Measurements from ENCODE around the gene N4BP2.
A peak's percentile ranks its signal among the peaks of the same experiment; 100 is the strongest.
"Not testable (repeated sequence)": the region's sequence is repeated elsewhere in the genome, so short reads cannot be mapped to it uniquely, and the experiment has no call there.

The N4BP2 gene

DNA sequence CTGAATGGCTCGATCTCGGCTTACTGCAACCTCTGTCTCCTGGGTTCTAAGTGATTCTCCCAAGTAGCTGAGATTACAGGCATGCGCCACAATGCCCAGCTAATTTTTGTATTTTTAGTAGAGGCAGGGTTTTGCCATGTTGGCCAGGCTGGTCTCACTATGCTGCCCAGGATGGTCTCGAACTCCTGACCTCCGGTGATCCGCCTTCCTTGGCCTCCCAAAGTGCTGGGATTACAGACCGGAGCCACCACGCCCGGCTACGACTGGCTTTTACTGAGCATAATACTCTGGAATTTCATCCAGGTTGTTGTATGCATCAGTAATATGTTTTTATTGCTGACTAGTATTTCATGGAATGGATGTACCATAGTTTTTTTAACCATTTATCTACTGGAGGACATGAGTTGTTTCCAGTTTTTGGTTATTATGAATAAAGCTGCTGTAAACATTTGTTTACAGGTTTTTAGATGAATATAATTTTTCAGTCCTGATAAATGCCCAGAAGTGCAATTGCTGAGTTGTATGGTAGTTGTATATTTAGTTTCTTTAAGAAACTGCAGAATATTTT lies 31.2 kb downstream of the N4BP2 start:
- DNase-seq (ENCODE audit: low read depth in 2 of 2), result no peak

GRCh38 chr4:40093400-40093799 lies 36.8 kb downstream of the N4BP2 start:
- not testable (repeated sequence) for DNase-seq (ENCODE audit: low read depth in 2 of 2)

DNA sequence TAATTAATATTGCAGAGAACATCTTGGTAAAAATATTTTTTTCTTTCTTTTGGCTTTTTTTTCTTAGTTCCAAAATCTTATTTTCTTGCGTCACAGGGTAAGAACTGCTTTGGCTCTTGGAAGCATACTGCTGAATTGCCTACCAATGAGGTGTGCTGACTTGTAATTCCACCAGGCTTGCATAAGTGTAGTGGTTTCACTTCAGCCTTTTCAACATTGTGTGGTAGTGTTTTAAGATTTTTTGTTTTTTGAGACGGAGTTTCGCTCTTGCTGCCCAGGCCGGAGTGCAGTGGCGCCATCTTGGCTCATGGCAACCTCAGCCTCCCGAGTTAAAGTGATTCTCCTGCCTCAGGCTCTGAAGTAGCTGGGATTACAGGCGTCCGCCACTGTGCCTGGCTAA lies 42.4 kb downstream of the N4BP2 start:
- no peak for DNase-seq (ENCODE audit: low read depth in 2 of 2)

- DNase-seq (ENCODE audit: low read depth in 2 of 2), result not testable (repeated sequence)
Measured at GRCh38 chr4:40107150-40107549, 50.5 kb downstream of the N4BP2 start.

DNA sequence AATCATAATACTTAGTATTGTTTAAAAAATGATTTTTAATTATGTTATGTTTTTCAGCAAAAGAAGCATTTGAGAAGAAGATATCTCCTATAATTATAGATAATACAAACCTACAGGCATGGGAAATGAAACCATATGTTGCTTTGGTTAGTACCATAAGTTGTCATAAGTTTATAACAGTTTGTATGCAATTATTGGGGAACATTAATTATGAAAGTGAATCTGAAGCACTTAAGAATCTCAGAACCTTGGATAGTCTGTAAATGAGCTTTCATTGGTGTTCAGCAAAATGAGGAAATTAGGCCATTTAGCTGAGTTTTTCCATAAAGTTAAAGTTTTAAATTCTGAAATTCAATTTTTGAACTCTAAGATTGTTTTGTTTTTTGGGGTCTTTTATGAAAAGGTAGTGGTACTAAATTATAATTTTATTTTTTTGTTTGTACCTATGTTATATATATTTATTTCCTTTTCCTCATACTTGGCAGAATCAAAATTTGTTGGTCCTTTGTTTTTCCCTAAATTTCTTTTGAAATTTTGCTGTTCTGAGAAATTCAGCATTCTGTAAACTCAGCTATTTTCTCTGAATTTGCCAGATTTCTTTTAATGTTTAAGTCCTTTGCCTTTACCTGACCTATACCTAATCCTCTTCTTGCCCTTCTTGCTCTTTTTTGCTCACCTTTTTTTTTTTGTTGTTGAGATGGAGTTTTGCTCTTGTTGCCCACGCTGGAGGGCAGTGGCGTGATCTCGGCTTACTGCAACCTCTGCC lies 55.6 kb downstream of the N4BP2 start:
- DNase-seq (ENCODE audit: low read depth in 2 of 2), result no peak

DNA sequence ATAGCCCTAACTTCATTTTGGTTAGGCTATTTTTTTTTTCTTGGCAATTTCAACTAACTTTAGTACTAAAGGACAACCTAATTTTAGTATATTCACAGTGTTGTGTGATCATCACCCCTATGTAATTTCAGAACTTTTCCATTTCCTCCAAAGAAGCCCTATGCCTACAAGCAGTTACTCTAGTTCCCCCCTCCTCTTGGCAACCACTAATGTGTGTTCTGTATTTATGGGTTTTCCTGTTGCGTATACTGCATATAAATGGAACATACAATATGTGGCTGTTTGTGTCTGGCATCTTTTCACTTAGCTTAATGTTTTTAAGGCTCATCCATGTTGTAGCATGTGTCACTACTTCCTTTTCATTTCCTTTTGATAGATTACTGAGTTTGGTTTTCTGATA lies 57.6 kb downstream of the N4BP2 start:
- DNase-seq (ENCODE audit: low read depth in 2 of 2), result no peak

- DNase-seq (ENCODE audit: low read depth in 2 of 2), result no peak
Measured at GRCh38 chr4:40118861-40119260, 62.2 kb downstream of the N4BP2 start.

- no peak for DNase-seq (ENCODE audit: low read depth in 2 of 2)
Measured at GRCh38 chr4:40119344-40119743, 62.7 kb downstream of the N4BP2 start.

GRCh38 chr4:40121515-40121914 lies 64.9 kb downstream of the N4BP2 start:
- no peak for DNase-seq (ENCODE audit: low read depth in 2 of 2)

DNA sequence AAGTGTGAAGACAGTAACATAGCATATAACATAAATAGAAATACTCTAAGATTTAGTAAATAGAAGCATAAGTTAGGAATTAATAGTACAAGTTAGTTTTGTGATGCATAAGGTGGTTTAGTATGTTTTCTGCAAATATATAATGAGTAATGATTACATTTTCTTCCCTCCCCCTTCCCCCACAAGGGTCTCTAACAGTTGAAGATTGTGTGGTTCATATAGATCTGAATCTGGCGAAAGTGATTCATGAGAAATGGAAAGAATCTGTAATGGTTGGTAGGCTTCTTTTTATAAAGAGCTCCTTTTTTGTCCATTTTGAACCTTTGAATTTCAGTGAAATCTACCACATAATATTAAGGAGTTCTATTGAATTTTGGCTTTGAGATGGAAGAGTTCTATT lies 66.3 kb downstream of the N4BP2 start:
- no peak for DNase-seq (ENCODE audit: low read depth in 2 of 2)

DNA sequence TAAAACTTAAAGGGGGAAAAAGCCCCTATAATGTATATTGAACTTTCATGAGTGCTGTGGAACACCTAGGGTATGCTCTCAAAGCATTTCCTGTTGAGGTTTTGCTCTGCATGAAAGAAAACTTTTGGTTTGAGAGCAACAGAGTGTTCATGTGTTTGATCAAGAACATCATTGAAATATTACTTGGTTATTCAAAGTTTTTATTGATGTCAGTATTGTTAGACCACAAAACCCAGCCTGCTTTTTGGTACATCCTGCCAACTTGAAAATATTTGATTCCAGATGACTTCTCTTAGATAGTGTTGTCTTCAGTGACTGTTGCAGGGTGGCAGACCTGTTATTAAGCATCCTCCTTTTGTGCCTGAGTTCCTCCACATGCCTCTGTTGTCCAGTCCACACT lies 68.0 kb downstream of the N4BP2 start:
- no peak for DNase-seq (ENCODE audit: low read depth in 2 of 2)

- no peak for DNase-seq (ENCODE audit: low read depth in 2 of 2)
Measured at GRCh38 chr4:40130401-40131036, 73.9 kb downstream of the N4BP2 start.

DNA sequence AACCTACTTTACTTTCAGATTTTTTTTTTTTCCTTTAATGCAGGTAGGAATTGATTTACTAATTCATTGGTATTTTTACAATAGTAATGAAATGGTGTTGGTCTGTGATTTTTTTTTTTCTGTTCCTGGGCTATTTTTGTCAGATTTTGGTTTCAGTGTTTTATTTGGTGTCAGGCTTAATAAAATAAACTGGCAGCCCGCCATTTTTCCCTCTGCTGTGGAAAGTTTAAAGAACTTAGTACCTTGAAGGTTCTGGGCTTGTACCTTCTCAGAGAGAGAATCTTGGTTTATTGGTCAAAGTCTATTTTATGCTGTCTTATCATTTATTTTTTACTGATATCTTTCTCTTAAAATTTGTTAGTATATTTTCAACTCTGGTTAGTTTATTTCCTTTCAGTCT lies 76.2 kb downstream of the N4BP2 start:
- no peak for DNase-seq (ENCODE audit: low read depth in 2 of 2)

GRCh38 chr4:40134206-40134917 lies 77.7 kb downstream of the N4BP2 start:
- DNase-seq (ENCODE audit: low read depth in 2 of 2), result no peak

GRCh38 chr4:40136202-40136601 lies 79.6 kb downstream of the N4BP2 start:
- DNase-seq (ENCODE audit: low read depth in 2 of 2), result not testable (repeated sequence)

DNA sequence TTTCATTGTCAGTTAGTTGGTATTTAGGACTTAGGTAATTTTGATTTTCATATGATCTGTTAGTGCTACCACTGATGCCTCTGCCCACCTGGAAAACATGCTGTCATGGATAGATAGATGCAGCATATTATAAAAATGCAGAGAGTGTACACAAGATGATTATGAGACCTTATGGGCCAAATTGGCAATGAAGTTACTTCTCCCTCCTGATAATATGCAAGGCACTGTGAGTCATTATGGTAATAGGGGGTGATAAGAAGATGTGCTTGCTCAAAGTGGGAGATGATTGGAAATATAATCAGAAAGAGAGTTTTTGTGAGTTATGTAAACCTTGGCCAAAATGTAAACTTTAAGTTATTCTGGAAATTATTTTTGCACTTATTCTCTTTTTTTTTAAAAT lies 83.5 kb downstream of the N4BP2 start:
- DNase-seq (ENCODE audit: low read depth in 2 of 2), result no peak

GRCh38 chr4:40140597-40140996 lies 83.9 kb downstream of the N4BP2 start:
- not testable (repeated sequence) for DNase-seq (ENCODE audit: low read depth in 2 of 2)

DNA sequence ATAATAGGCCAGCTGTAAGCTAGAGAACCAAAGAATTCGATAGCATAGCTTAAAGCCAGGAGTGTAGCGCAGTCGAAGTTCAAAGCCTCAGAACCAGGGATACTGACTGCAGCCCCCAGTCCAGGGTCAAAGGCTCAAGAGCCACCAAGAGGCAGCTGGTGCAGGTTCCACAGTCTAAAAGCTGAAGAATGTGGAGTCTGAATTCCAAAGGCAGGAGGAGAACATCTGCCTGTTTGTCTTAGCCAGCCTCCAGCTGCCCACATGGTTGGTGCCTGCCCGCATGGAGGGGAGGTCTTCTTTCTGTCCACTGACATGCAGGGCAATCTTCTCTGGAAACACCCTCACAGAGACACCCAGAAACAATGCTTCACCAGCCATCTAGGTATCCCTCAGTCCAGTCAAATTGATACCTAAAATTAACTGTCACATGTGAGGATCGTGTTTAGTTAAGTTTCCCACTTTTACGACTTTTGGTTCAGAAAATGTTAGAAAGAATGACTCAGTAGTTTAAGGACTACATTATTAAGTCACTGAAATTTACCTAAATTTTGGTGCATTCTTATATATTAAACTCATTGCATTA lies 87.4 kb downstream of the N4BP2 start:
- DNase-seq (ENCODE audit: low read depth in 2 of 2), result no peak

- no peak for DNase-seq (ENCODE audit: low read depth in 2 of 2)
Measured at GRCh38 chr4:40144716-40145115, 88.1 kb downstream of the N4BP2 start.

DNA sequence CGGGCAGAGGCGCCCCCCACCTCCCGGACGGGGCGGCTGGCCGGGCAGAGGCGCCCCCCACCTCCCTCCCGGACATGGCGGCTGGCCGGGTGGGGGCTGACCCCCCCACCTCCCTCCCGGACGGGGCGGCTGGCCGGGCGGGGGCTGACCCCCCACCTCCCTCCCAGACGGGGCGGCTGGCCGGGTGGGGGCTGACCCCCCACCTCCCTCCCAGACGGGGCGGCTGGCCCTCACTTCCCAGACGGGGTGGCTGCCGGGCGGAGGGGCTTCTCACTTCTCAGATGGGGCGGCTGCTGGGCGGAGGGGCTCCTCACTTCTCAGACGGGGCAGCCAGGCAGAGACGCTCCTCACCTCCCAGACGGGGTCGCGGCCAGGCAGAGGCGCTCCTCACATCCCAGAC lies 90.8 kb downstream of the N4BP2 start:
- not testable (repeated sequence) for DNase-seq (ENCODE audit: low read depth in 2 of 2)

GRCh38 chr4:40149960-40150385 lies 93.3 kb downstream of the N4BP2 start:
- peak; percentile 20 to 73 for DNase-seq (ENCODE audit: low read depth in 2 of 2)

DNA sequence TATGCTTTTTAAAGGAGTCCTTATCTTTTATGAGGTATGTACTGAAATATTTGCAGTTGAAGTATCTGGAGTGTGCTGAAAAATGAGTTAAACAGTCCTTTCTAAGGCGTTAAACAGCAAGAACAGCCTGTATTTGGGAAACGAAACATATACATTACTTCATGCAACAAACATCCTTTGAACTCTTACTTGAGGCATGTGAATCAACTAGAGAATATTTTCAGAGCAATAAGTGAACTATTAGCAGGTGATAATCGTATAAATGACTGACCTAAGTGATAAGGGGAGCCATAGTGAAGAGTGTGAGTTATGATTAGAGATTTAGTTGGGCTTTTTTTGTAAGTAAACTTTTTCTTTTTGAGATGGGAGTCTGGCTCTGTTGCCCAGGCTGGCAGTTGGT lies 94.3 kb downstream of the N4BP2 start:
- no peak for DNase-seq (ENCODE audit: low read depth in 2 of 2)
